Measurements from ENCODE around the gene APC. TPM values are rescaled to one million over a fixed set of nuclear protein-coding genes. Genes with fewer than 3 reads are reported as not detected.

The APC gene
- total RNA-seq, 1 experiment from 2014 or later: 47.6 TPM

GRCh38 chr5:112833971-112834370 is 96.3 kb downstream of the APC start:
- Mint-ChIP-seq H3K27ac (ENCODE audit: unreplicated experiment) (no peak overlapping the region), H3K36me3 (ENCODE audit: insufficient read depth, unreplicated experiment) (no peaks in the 10 kb centered on the region), H3K4me1 (ENCODE audit: low read depth, unreplicated experiment) (no peaks in the 10 kb centered on the region), H3K9me3 (ENCODE audit: low read depth, unreplicated experiment) (peaks cover 6% of the 10 kb centered on the region), H3K27me3 (ENCODE audit: unreplicated experiment) (no peaks in the 10 kb centered on the region), H3K4me3 (ENCODE audit: low read depth, unreplicated experiment) (no peak overlapping the region)
- DNase-seq: no peak
- intact Hi-C loops (cut with micrococcal nuclease; ENCODE audit: unreplicated experiment): no loop called here
- no peak for TF ChIP-seq CTCF (IDR thresholded peaks at IDR 0.05; ENCODE audit: unreplicated experiment)
- BruUV-seq (replicated peaks): no TSS peak
- CTCF ChIA-PET: no interaction called here

- no TSS peak for BruUV-seq (replicated peaks)
- no peaks in the 10 kb centered on the region for H3K4me1 Mint-ChIP-seq (ENCODE audit: low read depth, unreplicated experiment)
- no peak overlapping the region for H3K27ac Mint-ChIP-seq (ENCODE audit: unreplicated experiment)
- H3K4me3 Mint-ChIP-seq (ENCODE audit: low read depth, unreplicated experiment): no peak overlapping the region
- CTCF ChIA-PET: interaction anchor here (0.7 kb wide), 1 partner anchor 352 kb away, joined by 3 read pairs; no protein-coding TSS in a partner anchor
- TF ChIP-seq CTCF (IDR thresholded peaks at IDR 0.05; ENCODE audit: unreplicated experiment): no peak
- intact Hi-C loops (cut with micrococcal nuclease; ENCODE audit: unreplicated experiment): no loop called here
- H3K36me3 Mint-ChIP-seq (ENCODE audit: insufficient read depth, unreplicated experiment): no peaks in the 10 kb centered on the region
- DNase-seq: no peak
- no peaks in the 10 kb centered on the region for H3K27me3 Mint-ChIP-seq (ENCODE audit: unreplicated experiment)
- no peaks in the 10 kb centered on the region for H3K9me3 Mint-ChIP-seq (ENCODE audit: low read depth, unreplicated experiment)
Measured at GRCh38 chr5:112844489-112844888, 106.8 kb downstream of the APC start.

GRCh38 chr5:112846556-112846955 is 108.9 kb downstream of the APC start:
- Mint-ChIP-seq H3K4me1 (ENCODE audit: low read depth, unreplicated experiment) (no peaks in the 10 kb centered on the region), H3K9me3 (ENCODE audit: low read depth, unreplicated experiment) (no peaks in the 10 kb centered on the region), H3K4me3 (ENCODE audit: low read depth, unreplicated experiment) (no peak overlapping the region), H3K27ac (ENCODE audit: unreplicated experiment) (no peak overlapping the region), H3K27me3 (ENCODE audit: unreplicated experiment) (no peaks in the 10 kb centered on the region), H3K36me3 (ENCODE audit: insufficient read depth, unreplicated experiment) (no peaks in the 10 kb centered on the region)
- no peak for DNase-seq
- CTCF ChIA-PET: no interaction called here
- intact Hi-C loops (cut with micrococcal nuclease; ENCODE audit: unreplicated experiment): no loop called here
- BruUV-seq (replicated peaks): no TSS peak
- no peak for TF ChIP-seq CTCF (IDR thresholded peaks at IDR 0.05; ENCODE audit: unreplicated experiment)

GRCh38 chr5:112847306-112847705 is 109.6 kb downstream of the APC start:
- DNase-seq: no peak
- Mint-ChIP-seq H3K9me3 (ENCODE audit: low read depth, unreplicated experiment) (no peaks in the 10 kb centered on the region), H3K27me3 (ENCODE audit: unreplicated experiment) (no peaks in the 10 kb centered on the region), H3K27ac (ENCODE audit: unreplicated experiment) (no peak overlapping the region), H3K4me3 (ENCODE audit: low read depth, unreplicated experiment) (no peak overlapping the region), H3K4me1 (ENCODE audit: low read depth, unreplicated experiment) (no peaks in the 10 kb centered on the region), H3K36me3 (ENCODE audit: insufficient read depth, unreplicated experiment) (no peaks in the 10 kb centered on the region)
- intact Hi-C loops (cut with micrococcal nuclease; ENCODE audit: unreplicated experiment): no loop called here
- TF ChIP-seq CTCF (IDR thresholded peaks at IDR 0.05; ENCODE audit: unreplicated experiment): no peak
- no TSS peak for BruUV-seq (replicated peaks)
- CTCF ChIA-PET: no interaction called here
